Dermis microvascular lymphatic vessel endothelial cell (primary cell): ENCODE data around the gene ADAMTS16. TPM values are rescaled to one million over a fixed set of nuclear protein-coding genes. Genes with fewer than 3 reads are reported as not detected.
A peak's percentile ranks its signal among the peaks of the same experiment; 100 is the strongest.

ENCODE experiments used
- DNase-seq, 2 donors: peaks; one replicate each; pipeline versions ENCODE4 v3.0.0 to v3.0.0-alpha.2; 2010; ENCODE audit warnings: low read depth in 2 of 2
- total RNA-seq: library from RNA; depleted of rRNA; stranded (reverse); fragments of >200 nt; gene quantifications from 2 replicates; pipeline ENCODE4 v1.2.1, GENCODE V29; 2014

The ADAMTS16 gene
- total RNA-seq, 1 donor from 2014 or later: not detected

GRCh38 chr5:5314626-5315025 lies 174.5 kb downstream of the ADAMTS16 start:
- DNase-seq: no peak

GRCh38 chr5:5315068-5315980 lies 175.2 kb downstream of the ADAMTS16 start:
- no peak for DNase-seq

GRCh38 chr5:5316334-5316733 lies 176.2 kb downstream of the ADAMTS16 start:
- no peak for DNase-seq

GRCh38 chr5:5317976-5318375 lies 177.8 kb downstream of the ADAMTS16 start:
- no peak for DNase-seq

GRCh38 chr5:5318426-5319190 lies 178.5 kb downstream of the ADAMTS16 start:
- DNase-seq: no peak

GRCh38 chr5:5320062-5320805 lies 180.1 kb downstream of the ADAMTS16 start:
- DNase-seq: no peak

GRCh38 chr5:5321137-5321536 lies 181.0 kb downstream of the ADAMTS16 start:
- DNase-seq: no peak

GRCh38 chr5:5323551-5323950 lies 183.4 kb downstream of the ADAMTS16 start:
- DNase-seq: no peak

GRCh38 chr5:5326115-5326758 lies 186.1 kb downstream of the ADAMTS16 start:
- DNase-seq: no peak

- no peak for DNase-seq
Measured at GRCh38 chr5:5327126-5327525, 187.0 kb downstream of the ADAMTS16 start.

GRCh38 chr5:5330728-5331452 lies 190.8 kb downstream of the ADAMTS16 start:
- peak in 1 of 2 donors; percentile 9 for DNase-seq

- no peak for DNase-seq
Measured at GRCh38 chr5:5331848-5332247, 191.7 kb downstream of the ADAMTS16 start.

- no peak for DNase-seq
Measured at GRCh38 chr5:5332287-5332686, 192.2 kb downstream of the ADAMTS16 start.

GRCh38 chr5:5335107-5335506 lies 195.0 kb downstream of the ADAMTS16 start:
- DNase-seq: no peak

GRCh38 chr5:5335700-5336264 lies 195.7 kb downstream of the ADAMTS16 start:
- peak in 1 of 2 donors; percentile 37 for DNase-seq

- no peak for DNase-seq
Measured at GRCh38 chr5:5339257-5339656, 199.1 kb downstream of the ADAMTS16 start.

GRCh38 chr5:5340206-5340729 lies 200.1 kb downstream of the ADAMTS16 start:
- DNase-seq: peak; percentile 60 to 62

- DNase-seq: no peak
Measured at GRCh38 chr5:5341531-5342292, 201.6 kb downstream of the ADAMTS16 start.

GRCh38 chr5:5342784-5343183 lies 202.7 kb downstream of the ADAMTS16 start:
- DNase-seq: no peak
